GM11168 (cell line): ENCODE data around the gene PANX2.
"Not testable (repeated sequence)": the region's sequence is repeated elsewhere in the genome, so short reads cannot be mapped to it uniquely, and the experiment has no call there.

Source experiments
- in situ Hi-C: fragments of 300-500 bp; cut with MboI; formaldehyde crosslinking; loops from one replicate; pipeline ENCODE4 v1.12.0; 2022; ENCODE audit warnings: low sequenced_read_pairs; ENCODE audit not compliant: unreplicated experiment

Gene PANX2

DNA sequence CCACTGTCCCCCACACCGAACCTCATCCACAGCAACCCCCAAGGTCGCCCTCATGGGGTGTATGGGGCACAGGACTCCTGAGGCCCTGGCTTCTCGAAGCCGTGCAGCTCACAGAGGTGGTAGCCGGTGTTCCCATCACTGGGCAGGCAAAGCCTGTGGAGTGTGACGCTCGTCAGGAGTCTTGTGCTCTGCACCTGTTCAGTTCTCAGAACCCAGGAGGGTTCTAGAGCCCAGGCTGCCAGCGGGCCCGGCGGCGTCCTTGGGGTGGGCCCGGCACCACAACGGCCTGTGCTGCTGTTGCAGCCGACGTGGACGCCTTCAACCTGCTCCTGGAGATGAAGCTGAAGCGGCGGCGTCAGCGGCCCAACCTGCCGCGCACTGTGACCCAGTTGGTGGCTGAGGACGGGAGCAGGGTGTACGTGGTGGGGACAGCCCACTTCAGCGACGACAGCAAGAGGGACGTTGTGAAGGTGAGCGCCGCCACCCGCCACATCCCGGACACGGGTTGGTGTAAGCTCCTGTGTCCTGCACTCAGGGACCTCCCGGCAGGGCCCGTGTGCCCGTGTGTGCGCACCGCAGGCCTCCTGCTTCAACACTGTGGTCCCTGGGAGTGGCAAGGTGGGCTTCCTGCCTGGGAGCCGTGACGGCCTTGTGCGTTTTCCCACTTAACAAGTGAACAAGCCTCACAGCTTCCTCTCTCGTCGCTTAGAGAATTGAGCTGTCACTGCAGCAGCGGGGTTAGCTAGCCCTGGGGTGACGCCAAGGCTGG lies 23.7 kb downstream of the PANX2 start:
- in situ Hi-C loops, result no loop called here

GRCh38 chr22:50196256-50196655 lies 25.7 kb downstream of the PANX2 start:
- in situ Hi-C loops, result no loop called here

DNA sequence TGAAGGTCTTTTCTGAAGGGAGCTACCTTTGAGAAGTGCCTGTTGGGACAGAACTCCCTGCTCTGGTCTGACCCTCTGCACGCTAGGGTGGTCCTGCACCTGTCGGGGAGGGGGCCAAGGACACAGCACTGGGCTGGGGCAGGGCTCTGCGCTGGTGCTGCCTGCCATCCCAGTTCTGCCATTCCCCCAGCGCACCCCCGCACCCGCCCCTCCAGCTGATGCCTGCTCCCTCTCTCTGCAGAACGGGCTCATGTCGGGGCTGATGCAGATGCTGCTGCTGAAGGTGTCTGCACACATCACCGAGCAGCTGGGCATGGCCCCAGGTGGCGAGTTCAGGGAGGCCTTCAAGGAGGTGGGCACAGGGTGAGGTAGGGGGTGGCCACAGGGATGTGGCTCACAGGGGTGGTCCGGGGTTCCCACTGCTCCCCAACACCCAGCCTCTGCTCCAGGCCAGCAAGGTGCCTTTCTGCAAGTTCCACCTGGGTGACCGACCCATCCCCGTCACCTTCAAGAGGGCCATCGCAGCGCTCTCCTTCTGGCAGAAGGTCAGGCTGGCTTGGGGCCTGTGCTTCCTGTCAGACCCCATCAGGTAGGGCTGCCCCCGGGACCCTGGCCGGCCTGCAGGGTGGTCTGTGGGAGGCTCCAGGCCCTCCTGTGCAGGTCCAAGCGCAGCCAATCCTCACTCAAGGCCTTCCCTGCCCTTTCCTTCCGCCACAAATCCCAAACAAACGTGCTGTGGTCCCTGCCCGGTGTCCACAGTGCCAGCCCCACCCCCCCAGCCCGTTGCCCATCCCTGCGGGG lies 26.7 kb downstream of the PANX2 start:
- in situ Hi-C loops, result no loop called here

DNA sequence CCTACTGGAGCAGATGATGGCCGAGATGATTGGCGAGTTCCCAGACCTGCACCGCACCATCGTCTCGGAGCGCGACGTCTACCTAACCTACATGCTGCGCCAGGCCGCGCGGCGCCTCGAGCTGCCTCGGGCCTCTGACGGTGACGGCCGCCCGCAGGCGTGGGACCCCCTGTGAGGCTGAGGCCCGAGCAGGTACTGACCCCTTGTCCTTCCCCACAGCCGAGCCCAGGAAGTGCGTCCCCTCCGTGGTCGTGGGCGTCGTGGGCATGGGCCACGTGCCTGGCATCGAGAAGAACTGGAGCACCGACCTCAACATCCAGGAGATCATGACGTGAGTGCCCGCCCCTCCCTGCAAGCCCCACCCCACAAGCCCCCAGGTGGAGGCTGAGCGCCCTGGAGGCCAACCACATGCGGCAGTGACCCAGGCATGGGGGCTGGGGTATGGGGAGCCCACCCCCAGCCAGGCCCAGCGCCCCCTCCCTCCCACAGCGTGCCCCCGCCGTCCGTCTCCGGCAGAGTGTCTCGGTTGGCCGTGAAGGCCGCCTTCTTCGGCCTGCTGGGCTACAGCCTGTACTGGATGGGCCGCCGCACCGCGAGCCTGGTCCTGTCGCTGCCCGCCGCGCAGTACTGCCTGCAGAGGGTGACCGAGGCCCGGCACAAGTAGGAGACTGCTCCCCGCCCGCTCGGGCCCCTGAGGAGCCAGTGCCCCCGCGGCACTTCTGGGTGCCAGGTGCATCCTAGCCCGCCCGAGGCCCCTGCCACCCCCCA lies 27.5 kb downstream of the PANX2 start:
- in situ Hi-C loops, result no loop called here

DNA sequence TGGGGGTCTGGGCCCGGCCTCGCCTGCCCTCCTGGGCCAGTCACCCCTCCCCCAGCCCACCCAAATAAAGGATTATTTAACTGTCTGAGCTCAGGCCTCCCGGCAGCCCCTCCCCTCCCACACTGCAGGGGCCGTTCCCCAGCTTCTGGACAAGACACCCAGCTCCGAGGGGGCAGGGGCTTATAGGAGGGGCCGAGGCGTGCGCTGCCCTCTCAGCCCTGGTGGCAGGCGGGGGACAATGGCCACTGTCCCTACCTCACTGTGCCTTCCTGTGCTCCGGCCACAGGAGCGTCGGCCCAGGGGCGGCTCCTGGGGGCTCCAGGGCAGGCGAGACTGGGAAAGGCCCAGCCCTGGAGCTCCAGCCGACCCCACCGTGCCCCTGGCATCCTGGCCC lies 28.1 kb downstream of the PANX2 start:
- in situ Hi-C loops, result no loop called here

GRCh38 chr22:50199251-50199721 lies 28.8 kb downstream of the PANX2 start:
- in situ Hi-C loops, result no loop called here

GRCh38 chr22:50199829-50200460 lies 29.4 kb downstream of the PANX2 start:
- in situ Hi-C loops, result no loop called here

DNA sequence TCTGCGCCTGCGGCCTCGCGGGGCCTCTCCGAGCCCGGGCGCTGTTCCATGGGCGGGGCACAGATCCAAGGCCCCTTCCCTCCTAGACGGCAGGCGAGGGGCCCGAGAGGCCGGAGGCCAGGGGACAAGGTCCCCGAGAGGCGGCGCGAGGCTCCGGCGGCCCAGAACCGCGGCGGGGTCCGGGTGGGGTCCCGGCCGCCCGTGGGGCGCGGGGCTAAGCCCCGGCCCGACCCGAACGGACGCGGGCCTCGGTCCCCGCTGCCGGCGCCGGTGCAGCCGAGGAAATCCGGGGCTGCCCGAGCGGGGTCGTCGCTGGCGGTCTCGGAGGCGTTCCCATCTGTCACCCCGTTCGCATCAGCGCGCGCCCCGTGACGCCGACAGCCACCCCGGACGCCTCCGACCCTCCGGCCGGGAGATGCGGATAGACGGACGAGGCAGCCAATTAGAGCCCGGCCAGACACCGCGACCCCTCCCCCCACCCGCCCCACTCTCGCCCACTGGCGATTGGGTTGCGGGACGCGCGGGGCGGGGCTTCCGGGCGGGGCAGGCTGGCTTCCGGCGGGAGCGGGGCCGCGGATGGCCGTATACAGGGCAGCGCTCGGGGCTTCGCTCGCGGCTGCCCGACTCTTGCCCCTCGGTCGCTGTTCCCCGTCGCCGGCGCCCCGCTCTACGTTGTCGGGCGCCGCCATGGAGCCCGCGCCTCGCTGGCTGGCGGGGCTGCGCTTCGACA lies 30.1 kb downstream of the PANX2 start, which contains the start of gene SELENOO:
Gene SELENOO, plus strand, starts transcription at position 551 of the 730 bp plus-strand sequence. Its CDS starts 26 bp downstream, at position 577.
- in situ Hi-C loops, result no loop called here

- in situ Hi-C loops, result no loop called here
Observed at GRCh38 chr22:50201191-50202129, 30.9 kb downstream of the PANX2 start.

- in situ Hi-C loops, result no loop called here
Observed at GRCh38 chr22:50202130-50202666, 31.7 kb downstream of the PANX2 start.

DNA sequence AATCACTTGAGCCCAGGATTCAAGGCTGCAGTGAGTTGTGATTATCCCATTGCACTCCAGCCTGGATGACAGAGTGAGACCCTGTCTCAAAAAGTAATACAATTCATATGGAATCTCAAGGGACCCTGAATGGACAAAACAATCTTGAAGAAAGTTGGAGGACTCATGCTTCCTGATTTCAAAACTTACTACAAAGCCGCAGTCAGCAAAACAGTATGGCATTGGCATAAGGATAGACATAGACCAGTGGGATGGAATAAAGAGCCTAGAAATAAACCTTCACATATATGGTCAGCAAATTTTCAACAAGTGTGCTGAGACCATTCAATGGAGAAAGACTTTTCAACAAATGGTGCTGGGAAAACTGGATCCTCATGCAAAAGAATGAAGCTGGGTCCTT lies 32.8 kb downstream of the PANX2 start:
- in situ Hi-C loops, result no loop called here

DNA sequence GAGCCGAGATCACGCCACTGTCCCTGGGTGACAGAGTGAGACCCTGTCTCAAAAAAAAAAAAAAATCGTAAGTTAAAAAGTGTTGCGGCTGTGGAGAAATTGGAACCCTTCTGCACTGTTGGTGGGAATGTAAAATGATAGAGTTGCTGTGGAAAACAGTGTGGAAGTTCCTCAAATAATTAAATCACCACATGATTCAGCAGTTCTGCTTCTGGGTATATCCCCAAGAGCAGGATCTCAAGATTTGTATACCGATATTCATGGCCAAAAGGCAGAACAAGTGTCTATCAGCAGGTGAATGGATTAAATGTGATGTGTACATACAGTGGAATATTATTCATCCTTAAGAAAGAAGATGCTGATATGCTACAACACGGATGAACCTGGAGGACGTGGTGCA lies 34.0 kb downstream of the PANX2 start:
- in situ Hi-C loops, result no loop called here

DNA sequence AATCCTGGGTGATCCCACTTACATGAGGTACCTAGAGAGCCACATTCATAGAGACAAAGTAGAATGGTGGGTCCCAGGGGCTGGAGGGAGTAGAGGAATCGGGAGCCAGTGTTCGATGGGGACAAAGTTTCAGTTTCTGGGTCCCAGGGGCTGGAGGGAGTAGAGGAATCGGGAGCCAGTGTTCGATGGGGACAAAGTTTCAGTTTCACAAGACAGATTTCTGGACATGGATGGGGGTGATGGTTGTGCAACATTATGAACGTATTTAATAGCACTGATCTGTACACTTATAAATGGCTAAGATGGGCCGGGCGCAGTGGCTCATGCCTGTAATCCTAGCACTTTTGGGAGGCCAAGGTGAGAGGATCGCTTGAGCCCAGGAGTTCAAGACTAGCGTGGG lies 34.5 kb downstream of the PANX2 start:
- in situ Hi-C loops, result not testable (repeated sequence)

GRCh38 chr22:50205781-50206569 lies 35.4 kb downstream of the PANX2 start:
- in situ Hi-C loops, result no loop called here

DNA sequence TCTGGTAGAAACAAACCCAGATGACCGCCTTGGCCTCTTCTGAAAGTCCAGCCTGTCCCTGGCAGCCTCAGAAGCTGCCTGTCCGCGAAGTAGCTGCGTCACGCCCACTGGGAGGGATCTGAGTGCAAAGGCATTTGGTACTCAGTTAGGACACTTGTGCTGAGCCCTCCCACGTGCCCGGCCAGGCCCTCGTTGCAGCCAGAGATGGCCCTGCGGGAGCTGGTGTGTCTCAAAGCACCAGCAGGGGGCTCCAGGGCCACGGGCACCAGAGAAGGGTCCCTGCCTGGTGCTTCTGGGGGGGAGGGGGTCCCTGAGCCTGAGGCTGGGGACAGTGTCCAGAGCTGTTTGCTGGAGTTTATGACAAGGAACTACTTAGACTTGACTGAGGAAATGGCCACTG lies 36.1 kb downstream of the PANX2 start:
- in situ Hi-C loops, result no loop called here

GRCh38 chr22:50207383-50208140 lies 37.0 kb downstream of the PANX2 start:
- in situ Hi-C loops, result no loop called here

DNA sequence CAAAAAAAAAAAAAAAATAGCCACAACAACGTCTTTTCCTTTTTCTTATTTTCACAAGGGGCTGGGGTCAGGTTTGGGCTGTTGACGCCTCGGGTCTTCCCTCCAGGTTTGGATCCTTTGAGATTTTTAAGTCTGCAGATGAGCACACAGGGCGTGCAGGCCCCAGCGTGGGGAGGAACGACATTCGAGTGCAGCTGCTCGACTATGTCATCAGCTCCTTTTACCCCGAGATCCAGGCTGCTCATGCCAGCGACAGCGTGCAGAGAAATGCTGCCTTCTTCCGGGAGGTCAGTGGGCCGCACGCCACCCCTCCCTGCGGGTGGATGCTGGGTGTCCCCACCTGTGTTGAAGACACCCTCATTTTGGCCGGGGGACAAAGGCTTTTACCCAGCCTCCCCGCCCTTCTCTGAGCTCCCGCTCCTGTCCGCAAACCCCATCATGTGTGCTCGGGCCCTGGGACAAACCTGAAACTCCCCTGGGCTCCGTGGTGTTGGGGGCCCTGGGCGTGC lies 38.0 kb downstream of the PANX2 start:
- in situ Hi-C loops, result no loop called here
